ENCODE measurements around the gene MRPS5.

DNA sequence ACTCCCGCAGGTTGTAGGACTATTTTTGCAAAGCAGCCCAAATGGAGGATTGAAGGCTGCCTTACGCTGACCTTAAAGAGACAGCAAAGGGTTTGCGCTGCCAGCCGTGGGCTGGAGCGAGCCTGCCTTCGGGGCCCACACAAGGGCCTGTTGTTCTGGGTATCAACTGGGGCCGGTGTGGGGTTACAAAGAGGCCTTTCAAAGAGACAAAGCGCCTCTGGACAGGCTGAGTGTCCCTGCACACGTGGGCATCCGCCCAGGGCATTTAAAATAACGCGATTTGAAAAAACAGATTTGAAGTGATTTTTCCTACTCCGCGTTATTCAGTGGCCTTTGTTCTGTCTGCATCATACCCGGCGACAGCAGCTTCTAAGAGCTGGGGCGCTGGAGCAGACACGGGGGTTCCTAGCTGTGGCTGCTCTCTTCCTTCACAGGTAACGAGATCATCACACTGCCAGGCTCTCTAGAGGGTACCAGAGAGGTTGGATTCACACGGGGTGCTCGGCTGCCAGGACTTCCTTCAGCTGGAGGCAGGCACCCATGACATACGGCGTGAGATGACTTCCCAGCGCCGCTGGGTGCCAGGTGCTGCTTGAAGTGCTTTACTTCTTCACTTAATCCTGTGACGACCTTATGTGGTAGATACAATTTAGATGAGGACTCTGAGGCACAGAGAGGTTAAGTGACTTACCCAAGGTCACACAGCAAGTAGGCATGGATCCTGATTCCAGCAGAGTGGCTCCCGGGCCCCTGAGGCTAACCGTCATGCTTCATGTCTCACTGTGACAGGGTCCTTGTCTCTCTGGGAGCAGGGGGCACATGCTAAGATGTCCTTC is 63.9 kb downstream of the MRPS5 start:
- TF ChIP-seq POLR2AphosphoS5 (IDR thresholded peaks at IDR 0.05) (no peak), POLR2A (IDR thresholded peaks at IDR 0.05) (no peak)
- TF ChIP-seq, protein P1, sequence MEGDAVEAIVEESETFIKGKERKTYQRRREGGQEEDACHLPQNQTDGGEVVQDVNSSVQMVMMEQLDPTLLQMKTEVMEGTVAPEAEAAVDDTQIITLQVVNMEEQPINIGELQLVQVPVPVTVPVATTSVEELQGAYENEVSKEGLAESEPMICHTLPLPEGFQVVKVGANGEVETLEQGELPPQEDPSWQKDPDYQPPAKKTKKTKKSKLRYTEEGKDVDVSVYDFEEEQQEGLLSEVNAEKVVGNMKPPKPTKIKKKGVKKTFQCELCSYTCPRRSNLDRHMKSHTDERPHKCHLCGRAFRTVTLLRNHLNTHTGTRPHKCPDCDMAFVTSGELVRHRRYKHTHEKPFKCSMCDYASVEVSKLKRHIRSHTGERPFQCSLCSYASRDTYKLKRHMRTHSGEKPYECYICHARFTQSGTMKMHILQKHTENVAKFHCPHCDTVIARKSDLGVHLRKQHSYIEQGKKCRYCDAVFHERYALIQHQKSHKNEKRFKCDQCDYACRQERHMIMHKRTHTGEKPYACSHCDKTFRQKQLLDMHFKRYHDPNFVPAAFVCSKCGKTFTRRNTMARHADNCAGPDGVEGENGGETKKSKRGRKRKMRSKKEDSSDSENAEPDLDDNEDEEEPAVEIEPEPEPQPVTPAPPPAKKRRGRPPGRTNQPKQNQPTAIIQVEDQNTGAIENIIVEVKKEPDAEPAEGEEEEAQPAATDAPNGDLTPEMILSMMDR (IDR thresholded peaks at IDR 0.05), result no peak
